CD14-positive monocyte (primary cell): Measurements from ENCODE around the gene ENKD1. TPM values are rescaled to one million over a fixed set of nuclear protein-coding genes. Genes with fewer than 3 reads are reported as not detected.

Experiments
- DNase-seq, 3 donors: peaks; one replicate each; pipeline ENCODE4 v3.0.0-alpha.2; 2011 to 2022
- H2AFZ ChIP-seq: 2 replicates; pipeline ENCODE4 v1.6.0; 2012; ENCODE audit warnings: mild to moderate bottlenecking, low read depth, low read length, inconsistent platforms; ENCODE audit not compliant: insufficient read depth, poor library complexity, severe bottlenecking
- H3K27ac ChIP-seq, 2 donors: 1 replicate in 1 of 2; 2 replicates in 1 of 2; pipeline ENCODE4 v1.5.1; 2012 to 2013; ENCODE audit warnings: low read length in 2 of 2, control low read depth in 1 of 2, inconsistent platforms in 1 of 2, low read depth in 1 of 2, mild to moderate bottlenecking in 1 of 2
- H3K27me3 ChIP-seq, 2 donors: one replicate each; pipeline versions ENCODE4 v1.6.0 to v1.6.1; 2011 to 2013; ENCODE audit warnings: low read length in 2 of 2; ENCODE audit not compliant: control insufficient read depth in 2 of 2, insufficient read depth in 2 of 2
- H3K36me3 ChIP-seq, 2 donors: replicated peaks in 1 of 2; 1 replicate in 1 of 2; 2 replicates in 1 of 2; pipeline versions ENCODE4 v1.5.1 to v1.6.1; 2012 to 2013; ENCODE audit warnings: low read length in 2 of 2, control low read depth in 1 of 2, inconsistent platforms in 1 of 2, mild to moderate bottlenecking in 1 of 2; ENCODE audit not compliant: insufficient read depth in 2 of 2, control insufficient read depth in 1 of 2
- H3K4me1 ChIP-seq, 2 donors: 1 replicate in 1 of 2; 2 replicates in 1 of 2; pipeline versions ENCODE4 v1.5.1 to v1.6.1; 2012 to 2013; ENCODE audit warnings: low read length in 2 of 2, control low read depth in 1 of 2, inconsistent platforms in 1 of 2, mild to moderate bottlenecking in 1 of 2, moderate library complexity in 1 of 2; ENCODE audit not compliant: insufficient read depth in 2 of 2, control insufficient read depth in 1 of 2
- H3K4me2 ChIP-seq: replicated peaks from 2 replicates; pipeline ENCODE3; 2012; ENCODE audit warnings: low read length, moderate library complexity, mild to moderate bottlenecking; ENCODE audit not compliant: poor library complexity, severe bottlenecking; ENCODE audit errors: extremely low read depth
- H3K4me3 ChIP-seq, 3 experiments: fragments of 200-600 bp in 1 of 3; sonication (generic) in 1 of 3; replicated peaks in 1 of 3; 1 replicate in 2 of 3; 2 replicates in 1 of 3; pipeline ENCODE4 v1.5.1; 2011 to 2013; ENCODE audit warnings: low read length in 3 of 3, mild to moderate bottlenecking in 3 of 3, control low read depth in 2 of 3, low read depth in 2 of 3, inconsistent platforms in 1 of 3, moderate library complexity in 1 of 3
- H3K79me2 ChIP-seq: 2 replicates; pipeline ENCODE4 v1.6.0; 2012; ENCODE audit warnings: mild to moderate bottlenecking, control low read depth, inconsistent platforms, low read length, moderate library complexity; ENCODE audit not compliant: insufficient read depth
- H3K9ac ChIP-seq: 2 replicates; pipeline ENCODE4 v1.6.0; 2017; ENCODE audit warnings: low read length, mild to moderate bottlenecking; ENCODE audit not compliant: insufficient read depth, poor library complexity, severe bottlenecking
- H3K9me3 ChIP-seq, 2 donors: replicated peaks in 1 of 2; 1 replicate in 1 of 2; 2 replicates in 1 of 2; pipeline versions ENCODE4 v1.5.1 to v1.6.1; 2012 to 2013; ENCODE audit warnings: low read length in 2 of 2, control low read depth in 1 of 2; ENCODE audit not compliant: control insufficient read depth in 1 of 2, insufficient read depth in 1 of 2
- H4K20me1 ChIP-seq: 2 replicates; pipeline ENCODE4 v1.6.0; 2012; ENCODE audit warnings: mild to moderate bottlenecking, low read length, control low read depth, moderate library complexity; ENCODE audit not compliant: insufficient read depth
- H3K27ac Mint-ChIP-seq, 7 donors: one replicate each; pipeline ENCODE4 v1.8.0; 2020; ENCODE audit warnings: mild to moderate bottlenecking in 7 of 7, mixed read lengths in 7 of 7, moderate library complexity in 6 of 7, inconsistent platforms in 2 of 7
- H3K27me3 Mint-ChIP-seq, 3 donors: one replicate each; pipeline ENCODE4 v1.8.0; 2021 to 2022; ENCODE audit warnings: low read depth in 3 of 3, mild to moderate bottlenecking in 3 of 3, mixed read lengths in 3 of 3, moderate library complexity in 3 of 3, inconsistent platforms in 1 of 3
- H3K36me3 Mint-ChIP-seq, 2 donors: one replicate each; pipeline ENCODE4 v1.8.0; 2020; ENCODE audit warnings: mixed read lengths in 2 of 2, inconsistent platforms in 1 of 2, mild to moderate bottlenecking in 1 of 2
- H3K4me1 Mint-ChIP-seq: one replicate; pipeline ENCODE4 v1.8.0; 2020; ENCODE audit warnings: mild to moderate bottlenecking, mixed read lengths
- H3K4me3 Mint-ChIP-seq, 2 donors: one replicate each; pipeline ENCODE4 v1.8.0; 2020; ENCODE audit warnings: mild to moderate bottlenecking in 2 of 2, mixed read lengths in 2 of 2, moderate library complexity in 1 of 2
- H3K9me3 Mint-ChIP-seq, 7 donors: one replicate each; pipeline ENCODE4 v1.8.0; 2020 to 2022; ENCODE audit warnings: mixed read lengths in 7 of 7, mild to moderate bottlenecking in 6 of 7, moderate library complexity in 6 of 7, inconsistent platforms in 2 of 7
- whole genome bisulfite sequencing: methylation state at CpG from one replicate; pipeline ENCODE4 v1.1.5; 2013; ENCODE audit warnings: missing lambda C conversion rate; ENCODE audit not compliant: insufficient coverage; 5-methylcytosine and 5-hydroxymethylcytosine counted together
- intact Hi-C, 2 donors: fragments of 100-400 bp; cut with micrococcal nuclease; formaldehyde crosslinking; loops; one replicate each; pipeline versions ENCODE4 v1.15.0 to v1.15.1; 2023
- polyA plus RNA-seq, 3 donors: library from polyadenylated mRNA; depleted of rRNA in 1 of 3; unstranded in 2 of 3; stranded (reverse) in 1 of 3; fragments of 300-500 nt in 2 of 3; fragments of >200 nt in 1 of 3; fragmentation: Illumina TruSeq in 2 of 3; gene quantifications; 1 replicate in 2 of 3; 2 replicates in 1 of 3; pipeline ENCODE4 v1.2.3, GENCODE V29; 2012 to 2021
- TF ChIP-seq, protein P1 (sequence below): fragments of 200-600 bp; IDR thresholded peaks from one replicate; pipeline ENCODE4 v1.8.0; 2022; ENCODE audit warnings: antibody characterized with exemption, mild to moderate bottlenecking

The ENKD1 gene
- polyA plus RNA-seq, 3 donors: 0.92 to 6.2 (median 3.2) TPM

GRCh38 chr16:67653789-67654402 is 12.7 kb downstream of the ENKD1 start:
- Histone ChIP-seq H3K4me3 (no peak overlapping the region), H2AFZ (no peak overlapping the region), H3K79me2 (no peaks in the 10 kb centered on the region), H3K4me1 (peaks cover 2 to 5% of the 10 kb centered on the region in 2 donors), H3K9ac (no peak overlapping the region), H3K27ac (no peak overlapping the region), H3K9me3 (no peaks in the 10 kb centered on the region), H3K36me3 (peaks cover 0 to 4% of the 10 kb centered on the region in 2 donors), H3K27me3 (no peaks in the 10 kb centered on the region), H4K20me1 (no peaks in the 10 kb centered on the region), H3K4me2 (no peak overlapping the region)
- H3K4me1 Mint-ChIP-seq: peaks cover 4% of the 10 kb centered on the region
- H3K27ac Mint-ChIP-seq: no peak overlapping the region
- TF ChIP-seq, protein P1, sequence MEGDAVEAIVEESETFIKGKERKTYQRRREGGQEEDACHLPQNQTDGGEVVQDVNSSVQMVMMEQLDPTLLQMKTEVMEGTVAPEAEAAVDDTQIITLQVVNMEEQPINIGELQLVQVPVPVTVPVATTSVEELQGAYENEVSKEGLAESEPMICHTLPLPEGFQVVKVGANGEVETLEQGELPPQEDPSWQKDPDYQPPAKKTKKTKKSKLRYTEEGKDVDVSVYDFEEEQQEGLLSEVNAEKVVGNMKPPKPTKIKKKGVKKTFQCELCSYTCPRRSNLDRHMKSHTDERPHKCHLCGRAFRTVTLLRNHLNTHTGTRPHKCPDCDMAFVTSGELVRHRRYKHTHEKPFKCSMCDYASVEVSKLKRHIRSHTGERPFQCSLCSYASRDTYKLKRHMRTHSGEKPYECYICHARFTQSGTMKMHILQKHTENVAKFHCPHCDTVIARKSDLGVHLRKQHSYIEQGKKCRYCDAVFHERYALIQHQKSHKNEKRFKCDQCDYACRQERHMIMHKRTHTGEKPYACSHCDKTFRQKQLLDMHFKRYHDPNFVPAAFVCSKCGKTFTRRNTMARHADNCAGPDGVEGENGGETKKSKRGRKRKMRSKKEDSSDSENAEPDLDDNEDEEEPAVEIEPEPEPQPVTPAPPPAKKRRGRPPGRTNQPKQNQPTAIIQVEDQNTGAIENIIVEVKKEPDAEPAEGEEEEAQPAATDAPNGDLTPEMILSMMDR: no peak
- intact Hi-C loops: no loop called here
- H3K27me3 Mint-ChIP-seq: peaks cover 2 to 5% (median 5%) of the 10 kb centered on the region in 3 donors
- H3K9me3 Mint-ChIP-seq: peaks cover 0 to 1% (median 0%) of the 10 kb centered on the region in 7 donors
- no peak overlapping the region for H3K4me3 Mint-ChIP-seq
- peaks cover 7 to 14% of the 10 kb centered on the region in 2 donors for H3K36me3 Mint-ChIP-seq
- peak in 1 of 3 donors; percentile 2 for DNase-seq
- 97% methylated on average over 16 of the region's 25 CpGs for WGBS

- Histone ChIP-seq H3K4me3 (no peak overlapping the region), H3K4me2 (no peak overlapping the region), H3K9me3 (no peaks in the 10 kb centered on the region), H2AFZ (no peak overlapping the region), H3K27me3 (no peaks in the 10 kb centered on the region), H3K9ac (no peak overlapping the region), H3K79me2 (no peaks in the 10 kb centered on the region), H3K27ac (no peak overlapping the region), H3K36me3 (peaks cover 0 to 4% of the 10 kb centered on the region in 2 donors), H3K4me1 (no peaks in the 10 kb centered on the region), H4K20me1 (no peaks in the 10 kb centered on the region)
- Mint-ChIP-seq H3K4me3 (no peak overlapping the region), H3K4me1 (no peaks in the 10 kb centered on the region), H3K27ac (no peak overlapping the region), H3K27me3 (peaks cover 2 to 6% (median 5%) of the 10 kb centered on the region in 3 donors), H3K36me3 (peaks cover 7 to 12% of the 10 kb centered on the region in 2 donors), H3K9me3 (peaks cover 0 to 1% (median 0%) of the 10 kb centered on the region in 7 donors)
- 91% methylated on average over 27 of the region's 68 CpGs for WGBS
- intact Hi-C loops: no loop called here
- peak in 1 of 3 donors; percentile 2 for DNase-seq
- TF ChIP-seq, protein P1: no peak
These were observed 13.3 kb downstream of the ENKD1 start for GRCh38 chr16:67653128-67653788.
